GM21381 (cell line): ENCODE measurements around the gene NUDT8.

Source experiments
- ATAC-seq: cut with Tn5 transposase; IDR thresholded peaks from one replicate; pipeline ENCODE4 v1.9.1; 2021; ENCODE audit warnings: mild to moderate bottlenecking, moderate library complexity; ENCODE audit not compliant: unreplicated experiment

The NUDT8 gene, protein sequence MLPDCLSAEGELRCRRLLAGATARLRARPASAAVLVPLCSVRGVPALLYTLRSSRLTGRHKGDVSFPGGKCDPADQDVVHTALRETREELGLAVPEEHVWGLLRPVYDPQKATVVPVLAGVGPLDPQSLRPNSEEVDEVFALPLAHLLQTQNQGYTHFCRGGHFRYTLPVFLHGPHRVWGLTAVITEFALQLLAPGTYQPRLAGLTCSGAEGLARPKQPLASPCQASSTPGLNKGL

DNA sequence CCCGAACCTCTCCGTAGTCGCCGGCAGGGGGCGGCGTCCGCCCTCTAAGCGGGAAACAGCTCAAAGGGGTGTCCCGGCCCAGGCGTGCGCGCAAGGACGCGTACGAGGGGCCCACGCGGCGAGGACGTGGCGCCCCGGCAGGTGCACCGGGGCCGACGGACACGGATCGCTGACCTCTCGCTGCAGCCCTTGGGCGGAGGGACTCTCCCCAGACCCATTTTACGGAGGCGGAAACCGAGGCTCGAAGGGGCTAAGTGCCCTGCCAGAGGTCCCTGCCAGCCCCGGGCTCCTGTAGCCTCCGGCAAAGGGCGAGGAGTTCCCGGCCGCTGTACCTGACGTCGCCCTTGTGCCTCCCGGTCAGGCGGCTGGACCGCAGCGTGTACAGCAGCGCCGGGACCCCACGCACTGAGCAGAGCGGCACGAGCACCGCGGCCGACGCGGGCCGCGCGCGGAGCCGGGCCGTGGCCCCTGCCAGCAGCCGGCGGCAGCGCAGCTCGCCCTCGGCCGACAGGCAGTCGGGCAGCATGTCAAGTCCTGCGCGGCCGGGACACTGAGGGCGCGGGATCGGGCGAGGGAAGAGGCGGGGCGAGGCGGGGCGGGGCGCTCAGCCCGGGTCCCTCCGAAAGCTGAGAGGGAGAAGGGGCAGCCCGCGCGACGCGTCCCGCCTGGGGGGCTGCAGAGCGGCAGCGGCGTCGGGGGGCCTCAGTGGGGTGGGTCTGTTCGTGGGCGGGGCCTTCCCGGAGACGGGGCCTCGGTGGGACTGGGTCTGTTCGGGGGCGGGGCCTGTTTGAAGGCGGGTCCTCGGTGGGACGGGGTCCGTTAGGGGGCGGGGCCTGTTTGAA is at the start of gene NUDT8:
TSS of gene NUDT8 (minus strand) at position 552 of the 842 bp plus-strand sequence. CDS start at position 526, 26 bp downstream.
- ATAC-seq: peak; percentile 42

DNA sequence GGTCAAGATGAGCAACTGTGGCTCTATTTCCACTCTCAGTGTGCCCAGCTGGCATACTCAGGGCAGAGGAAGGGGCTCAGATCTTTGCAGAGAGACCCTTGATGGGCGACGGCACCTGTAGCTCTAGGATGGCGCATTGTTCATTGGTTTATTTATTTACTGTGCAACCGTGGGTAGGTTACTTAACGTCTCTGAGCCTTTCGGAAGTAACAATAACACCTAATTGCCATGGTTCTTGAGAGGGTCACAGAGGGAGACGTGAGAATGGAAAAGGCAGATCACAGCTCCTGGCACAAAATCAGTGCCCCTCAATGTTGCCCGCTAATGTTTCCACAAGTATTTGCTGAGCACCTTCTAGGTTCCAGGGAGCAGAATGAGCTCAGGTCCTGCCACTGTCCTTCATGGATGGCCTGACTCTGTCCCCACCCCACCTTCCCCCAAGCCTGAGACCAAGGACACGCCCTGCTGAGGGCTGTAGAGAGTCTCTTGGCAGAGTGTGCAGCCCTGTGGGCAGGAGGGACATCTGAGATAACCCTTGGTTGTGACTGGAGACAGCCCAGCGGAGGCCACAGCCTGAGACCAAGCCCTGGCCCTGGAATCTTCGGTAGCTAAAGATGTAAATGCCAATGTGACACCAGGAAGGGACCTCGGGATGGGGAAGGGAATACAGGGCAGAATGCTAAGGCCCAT is 45.5 kb upstream of the NUDT8 start:
- no peak for ATAC-seq

DNA sequence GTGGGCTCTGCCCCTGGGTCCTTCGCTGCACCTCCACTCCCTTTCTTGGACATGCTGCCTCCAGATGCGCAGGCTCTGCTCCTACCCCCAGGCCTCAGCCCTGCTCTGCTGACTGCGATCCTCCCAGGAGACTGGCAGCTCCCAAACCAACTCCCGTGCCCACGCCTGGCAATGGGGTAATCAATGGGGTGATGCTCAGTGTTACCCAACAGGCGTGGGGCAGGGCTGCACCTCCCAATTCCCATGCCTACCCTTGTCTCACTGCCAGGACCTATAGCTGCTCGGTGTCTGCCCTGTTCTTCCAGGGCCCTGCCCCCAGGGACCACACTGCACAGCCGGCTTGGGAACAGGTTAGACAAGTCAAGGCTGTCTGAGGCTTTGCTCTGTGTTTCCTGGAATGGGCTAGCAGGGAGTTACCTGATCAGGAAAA is 44.7 kb upstream of the NUDT8 start, which contains the start of gene ALDH3B2:
TSS of gene ALDH3B2 (minus strand) at position 182 of the 430 bp plus-strand sequence. CDS start 7,688 bp downstream, outside the sequence.
- ATAC-seq: no peak

DNA sequence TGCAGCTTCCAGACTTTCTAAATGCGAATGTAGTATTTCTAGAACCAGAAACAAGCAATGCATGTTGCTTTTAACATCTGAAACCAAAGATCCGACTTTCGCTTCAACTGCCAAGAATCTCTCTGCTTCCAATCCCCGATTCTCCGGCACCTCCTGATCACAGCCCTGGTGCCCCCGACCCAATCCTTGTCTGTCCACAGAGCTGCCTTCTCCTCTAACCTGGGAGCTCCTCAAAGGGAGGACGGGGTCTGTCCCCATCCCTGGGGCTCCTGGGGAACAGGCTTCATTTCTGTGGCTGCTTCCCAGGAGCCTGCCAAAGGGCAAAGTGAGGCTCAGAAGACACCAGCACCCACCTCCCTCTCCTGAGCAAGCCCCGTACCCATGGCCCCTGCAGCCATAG is 44.2 kb upstream of the NUDT8 start:
- ATAC-seq: no peak

DNA sequence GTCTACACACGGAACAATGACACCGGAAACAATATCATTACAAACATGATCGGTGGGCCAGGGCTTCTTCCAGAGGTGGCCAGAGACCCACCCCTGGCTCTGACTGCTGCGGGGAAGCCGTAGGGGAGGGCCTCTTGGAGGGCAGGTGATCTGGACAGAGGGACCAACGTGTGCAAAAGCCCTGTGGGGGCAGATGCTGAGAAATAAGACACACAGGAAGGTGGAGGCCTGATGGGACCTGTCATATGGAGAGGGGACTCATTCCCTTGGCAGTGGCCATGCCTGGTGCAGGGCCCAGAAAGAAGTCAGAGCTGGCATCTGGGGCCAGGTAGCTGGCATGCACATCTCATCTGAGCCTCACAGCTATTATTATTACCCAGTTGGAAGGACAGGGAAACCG is 43.6 kb upstream of the NUDT8 start:
- no peak for ATAC-seq

DNA sequence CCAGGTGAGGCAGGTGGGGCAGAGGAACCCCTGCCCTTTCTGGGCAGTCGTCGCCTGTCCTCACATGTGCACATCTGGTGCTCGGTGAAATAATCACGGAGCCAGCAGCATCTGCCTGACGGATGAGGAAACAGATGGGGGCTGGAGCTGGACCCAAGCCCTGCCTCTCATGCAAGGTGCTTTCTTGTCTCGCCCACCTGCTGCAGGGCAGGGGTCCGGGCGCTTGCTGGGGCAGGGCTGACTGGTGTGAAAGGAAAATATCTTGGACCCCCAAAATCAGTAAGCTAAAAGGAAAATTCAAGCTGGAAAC is 41.4 kb upstream of the NUDT8 start:
- no peak for ATAC-seq

DNA sequence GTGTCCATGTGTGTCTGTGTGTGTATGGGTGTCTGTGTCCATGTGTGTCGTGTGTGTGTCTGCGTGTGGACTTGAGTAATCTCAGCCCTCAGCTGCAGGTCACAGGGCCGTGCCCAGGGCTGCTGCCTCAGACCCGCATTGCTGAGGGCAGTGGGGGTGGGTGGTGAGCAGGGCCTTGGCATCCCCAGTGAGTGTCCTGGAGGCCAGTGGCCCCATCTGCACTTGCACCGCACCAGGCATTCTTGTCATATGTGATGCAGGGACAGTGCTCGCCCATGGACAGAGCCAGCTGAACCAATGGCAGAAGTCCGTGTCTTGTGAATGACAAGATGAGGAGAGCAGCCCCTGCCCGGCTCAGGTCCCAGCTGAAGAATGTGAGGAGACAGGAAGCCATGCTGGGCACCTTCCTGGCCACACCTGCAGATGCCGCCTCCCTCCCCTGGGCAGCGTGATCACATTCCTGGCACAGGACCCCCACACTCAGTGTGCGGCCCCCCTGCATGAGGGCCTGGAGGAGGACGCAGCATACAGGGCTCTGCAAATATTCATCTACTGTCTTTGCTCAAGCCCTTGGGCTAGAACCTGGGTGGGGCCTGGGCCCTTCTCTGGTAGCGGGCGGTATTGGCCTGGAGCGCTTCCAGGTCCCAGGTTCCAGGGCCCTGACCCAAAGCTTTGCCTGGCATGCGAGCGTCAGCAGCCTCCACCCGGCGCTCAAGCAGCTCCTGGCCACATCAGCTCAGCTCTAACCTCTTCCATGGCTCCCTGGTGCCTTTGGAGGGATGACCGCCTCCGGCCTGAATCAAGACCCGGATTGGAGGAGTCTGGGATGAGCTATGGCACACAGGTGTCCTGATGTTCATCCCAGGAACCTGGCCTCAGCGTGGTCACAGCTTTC is 40.8 kb upstream of the NUDT8 start:
- ATAC-seq: no peak

DNA sequence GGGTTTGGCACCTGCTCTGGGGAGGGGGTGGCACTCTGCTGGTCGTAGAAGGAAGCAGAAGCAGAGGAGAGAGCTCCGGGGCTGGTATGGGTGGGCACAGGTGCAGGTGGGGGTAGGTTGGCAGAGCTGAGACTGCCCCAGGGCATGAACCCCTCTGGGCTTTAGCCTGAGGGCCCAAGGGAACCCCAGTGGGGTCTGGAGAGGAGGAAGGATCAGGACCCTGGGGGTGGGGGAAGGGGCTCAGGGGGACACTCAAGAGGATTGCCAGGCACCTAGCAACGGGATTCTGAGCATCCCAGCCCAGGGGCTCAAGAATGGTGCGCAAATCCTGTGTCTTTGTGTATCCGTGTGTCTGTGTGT is 38.4 kb upstream of the NUDT8 start:
- no peak for ATAC-seq

DNA sequence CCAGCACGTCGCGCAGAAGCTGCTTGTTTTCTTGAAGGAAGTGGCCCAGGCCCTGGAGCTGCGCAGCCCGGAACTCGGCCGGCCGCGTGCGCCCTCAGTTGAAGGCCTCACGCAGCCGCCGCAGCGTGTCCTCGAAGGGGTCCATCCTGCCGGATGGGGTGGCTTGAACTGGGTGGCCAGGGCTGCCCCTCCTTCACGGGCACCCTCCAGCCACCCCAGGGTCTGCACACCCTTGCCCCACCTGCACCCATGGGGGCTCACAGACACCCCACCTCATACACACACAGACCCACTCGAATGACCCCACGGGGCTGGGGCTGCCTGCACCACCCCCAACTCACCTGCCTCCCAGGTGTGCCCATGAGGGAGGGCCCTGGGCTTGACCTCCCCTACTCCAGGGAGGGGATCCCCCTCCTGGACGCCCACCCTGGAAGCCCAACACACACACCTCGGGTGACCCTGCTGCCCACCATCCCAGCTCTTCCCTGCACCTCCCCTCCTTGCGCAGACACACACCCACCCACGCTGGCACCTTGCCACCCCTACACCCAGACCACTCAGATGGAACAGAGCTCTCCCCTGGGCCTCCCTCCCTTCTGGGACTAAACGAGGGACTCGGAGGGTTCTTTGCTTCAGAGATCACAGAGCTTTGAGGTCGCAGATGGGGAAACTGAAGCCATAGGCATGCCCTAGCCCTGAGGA is 37.9 kb upstream of the NUDT8 start:
- ATAC-seq: no peak

DNA sequence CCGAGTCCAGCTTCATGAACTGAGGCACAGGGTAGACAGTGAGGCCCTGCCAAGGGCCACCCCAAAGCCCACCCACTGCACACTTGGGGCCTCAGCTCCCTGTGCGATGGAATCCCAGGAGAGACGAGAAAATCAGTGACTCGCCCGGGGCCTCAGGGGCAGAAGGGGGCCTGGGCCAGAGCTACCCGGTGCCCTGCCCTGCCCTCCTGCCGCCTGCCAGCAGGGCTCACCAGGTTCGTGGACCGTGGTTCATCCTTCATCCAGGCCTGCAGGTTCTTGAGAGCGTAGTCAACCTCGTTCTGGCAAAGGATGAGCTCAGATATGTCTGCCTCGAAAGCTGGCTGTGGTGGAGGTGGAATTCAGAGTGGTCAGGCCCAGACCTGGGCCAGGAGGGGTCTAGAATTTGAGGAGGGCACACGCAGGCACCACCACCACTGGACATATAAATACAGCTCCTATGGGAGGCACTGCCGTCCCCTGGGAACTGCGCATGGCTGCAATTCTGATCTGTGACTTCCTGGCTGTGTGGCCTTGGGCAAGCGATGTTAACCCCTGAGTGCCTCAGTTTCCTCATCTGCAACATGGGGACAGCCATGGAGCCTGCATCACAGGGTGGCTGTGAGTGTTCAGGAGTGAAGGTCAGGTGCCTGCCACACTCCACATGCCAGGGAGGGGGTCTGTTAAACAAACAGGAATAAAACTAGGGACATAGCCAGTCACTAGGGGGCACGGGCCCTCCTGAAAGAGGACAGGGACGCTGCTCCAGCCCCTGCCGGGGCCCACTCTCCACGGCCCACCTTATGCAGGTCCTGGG is 37.1 kb upstream of the NUDT8 start:
- ATAC-seq: no peak

DNA sequence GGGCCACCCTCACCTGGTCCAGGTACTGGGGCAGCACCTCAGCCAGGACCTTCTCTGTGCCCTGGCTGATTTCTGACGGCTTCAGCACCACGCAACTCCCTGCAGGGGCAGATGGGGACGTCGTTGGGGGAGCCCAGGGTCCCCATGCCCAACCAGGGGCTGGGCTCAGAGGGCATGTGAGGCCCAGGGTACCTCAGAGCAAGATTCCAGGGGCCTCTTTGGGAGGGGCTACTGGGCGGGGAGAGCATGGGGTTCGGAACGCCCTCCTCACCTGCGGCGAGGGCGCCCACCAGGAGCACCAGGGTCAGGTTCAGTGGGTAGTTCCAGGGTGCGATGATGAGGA is 36.5 kb upstream of the NUDT8 start:
- ATAC-seq: no peak

DNA sequence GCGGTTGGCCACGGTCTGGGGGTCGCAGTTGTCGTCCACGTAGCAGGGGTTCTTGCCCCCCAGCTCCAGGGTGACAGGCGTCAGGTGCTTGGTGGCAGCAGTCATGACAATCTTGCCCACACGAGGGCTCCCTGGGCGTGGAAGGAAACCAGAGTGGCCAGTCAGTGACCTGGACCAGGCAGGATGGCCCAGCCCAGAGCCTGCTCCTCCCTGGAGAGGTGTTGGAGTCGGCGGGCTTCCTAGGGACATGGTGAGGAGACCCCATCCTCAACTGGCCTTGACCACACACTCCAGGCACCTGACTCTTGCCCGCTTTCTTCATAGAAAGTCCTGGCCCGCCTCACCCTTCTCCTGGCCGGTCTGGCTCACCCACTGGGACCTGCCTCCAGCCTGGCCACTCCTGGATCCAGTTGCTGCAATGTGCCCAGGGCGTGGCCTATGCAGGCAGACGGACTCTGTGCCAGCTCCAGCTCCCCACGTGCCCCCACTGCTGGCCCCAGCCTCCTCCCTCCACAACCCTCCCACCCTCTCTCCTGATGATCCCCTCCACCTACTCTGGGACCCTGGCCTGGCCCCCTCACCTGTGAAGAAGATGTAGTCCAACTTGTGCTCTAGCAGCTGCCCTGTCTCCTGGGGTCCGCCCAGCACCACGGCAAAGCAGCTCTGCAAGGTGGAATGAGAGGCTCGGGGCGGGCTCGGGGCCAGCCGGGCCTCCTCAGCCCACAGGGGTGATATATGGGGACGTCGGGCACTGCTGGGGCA is 36.0 kb upstream of the NUDT8 start:
- ATAC-seq: no peak

DNA sequence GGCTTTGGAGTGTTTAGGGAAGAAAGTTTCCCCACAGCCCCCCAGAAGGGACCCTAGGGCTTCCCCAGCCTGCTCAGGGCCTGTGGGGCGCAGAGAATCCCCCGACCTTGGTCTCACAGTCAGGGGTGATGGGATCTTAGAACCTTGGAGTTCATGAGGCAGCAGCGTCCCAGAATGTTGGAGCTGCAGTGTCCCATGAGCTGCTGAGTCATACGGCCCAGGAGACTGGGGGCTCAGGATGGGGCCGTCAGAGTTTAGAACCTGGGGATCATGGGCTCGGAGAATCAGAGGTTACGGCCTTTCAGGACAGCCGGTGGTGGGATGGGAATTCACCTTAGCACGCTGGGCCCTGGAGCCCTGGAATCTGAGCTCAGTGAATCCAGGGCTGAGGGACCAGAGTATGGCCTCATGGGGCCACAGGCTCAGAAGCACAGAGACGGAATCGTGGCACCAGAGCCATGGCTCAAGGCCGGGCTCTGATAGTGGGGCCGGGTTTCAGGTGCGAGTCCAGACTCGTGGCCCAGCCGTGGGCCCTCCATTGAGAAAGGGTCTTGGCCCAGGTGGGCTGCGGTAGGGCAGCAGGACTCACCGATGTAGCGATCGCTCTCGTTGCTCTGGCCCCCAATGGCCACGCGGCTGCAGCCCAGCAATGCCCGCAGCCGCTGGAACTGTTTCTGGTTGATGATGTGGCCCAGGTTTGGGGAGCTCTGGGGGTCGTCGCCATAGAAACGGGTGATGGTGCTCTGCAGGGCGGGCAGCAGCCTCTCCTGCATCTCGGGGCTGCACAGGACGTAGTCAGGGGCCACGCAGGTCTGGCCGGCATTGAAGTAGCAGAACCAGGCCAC is 35.2 kb upstream of the NUDT8 start:
- no peak for ATAC-seq

DNA sequence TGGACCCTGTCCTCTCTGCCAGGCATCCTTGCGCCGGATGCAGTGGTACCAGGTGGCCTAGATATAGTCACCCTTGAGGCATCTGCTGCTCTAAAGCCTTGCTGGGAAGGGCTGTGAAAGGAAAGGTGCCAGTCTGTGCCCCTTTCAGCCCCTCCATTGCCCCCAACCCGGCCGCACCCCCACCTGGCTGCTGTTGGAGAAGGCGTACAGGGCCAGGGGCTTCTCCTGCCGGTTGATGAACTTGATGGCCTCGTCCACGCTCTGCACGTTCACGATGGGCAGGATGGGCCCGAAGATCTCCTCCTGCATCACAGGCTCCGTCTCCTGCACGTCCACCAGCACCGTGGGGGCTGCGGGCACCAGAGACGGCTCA is 34.5 kb upstream of the NUDT8 start:
- ATAC-seq: no peak

DNA sequence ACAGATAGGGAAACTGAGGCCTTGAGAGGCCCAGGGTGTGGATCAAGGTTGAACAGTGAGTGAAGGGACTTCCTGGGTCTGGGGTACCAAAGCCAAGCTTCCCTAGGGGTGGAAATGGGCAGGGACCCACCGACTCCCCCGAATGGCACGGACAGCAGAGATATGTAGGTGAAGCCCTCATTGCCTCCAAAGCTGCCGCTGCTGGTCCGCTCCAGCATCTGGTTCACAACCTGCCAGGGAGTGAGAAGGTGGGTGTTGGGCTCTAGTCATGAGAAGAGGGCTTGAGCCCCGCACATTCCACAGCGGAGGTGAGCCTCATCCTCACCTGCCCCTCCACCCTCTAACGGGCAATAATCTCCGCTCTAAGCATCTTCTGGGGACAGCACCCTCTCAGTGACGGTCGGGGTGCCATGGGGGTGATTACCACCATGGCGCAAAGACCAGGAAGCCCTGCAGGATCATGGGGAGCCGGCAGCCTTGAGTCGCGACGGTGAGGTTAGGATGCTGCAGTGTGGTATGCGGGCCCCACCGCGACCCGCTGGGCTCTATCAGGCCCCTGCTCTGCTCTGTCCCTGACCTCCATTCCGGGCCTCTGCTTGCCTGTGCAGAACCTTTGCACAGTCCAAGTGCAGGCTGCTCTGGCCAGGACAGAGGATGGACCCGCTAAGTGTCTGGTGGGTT is 33.9 kb upstream of the NUDT8 start:
- no peak for ATAC-seq

DNA sequence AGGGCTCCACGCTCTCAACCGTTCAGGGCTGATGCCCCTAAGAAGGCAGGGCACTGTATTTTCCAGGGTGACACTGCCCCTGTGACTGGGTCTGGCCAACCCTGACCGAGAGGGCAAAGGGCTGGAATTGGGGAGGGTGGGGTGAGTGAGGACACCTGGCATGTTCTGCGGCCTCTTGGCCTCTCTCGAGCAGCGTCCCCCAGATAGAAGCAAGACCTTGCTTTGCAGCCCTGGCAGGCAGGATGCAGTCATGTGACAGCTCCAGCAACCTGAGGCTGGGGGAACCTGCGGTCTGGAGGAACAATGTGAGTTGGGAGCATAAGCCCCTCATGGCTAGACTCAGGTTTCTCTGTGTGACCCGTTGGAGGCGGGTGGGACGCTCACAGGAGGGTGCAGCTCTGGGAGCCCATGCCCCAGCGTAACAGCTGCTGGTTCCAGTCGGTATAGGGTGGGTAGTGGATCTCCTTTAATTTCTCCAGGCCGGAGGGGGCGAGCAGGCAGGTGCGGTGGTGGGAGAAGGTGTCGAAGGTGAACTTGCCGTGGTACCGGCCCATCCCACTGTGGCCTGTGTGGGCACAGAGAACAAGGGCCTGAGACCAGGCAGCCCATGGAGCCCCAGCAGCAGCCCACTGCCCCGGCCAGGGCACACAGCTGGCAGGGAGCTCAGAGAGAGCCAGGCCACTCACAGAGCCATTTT is 33.2 kb upstream of the NUDT8 start:
- no peak for ATAC-seq
